HG02970 (cell line): ENCODE data around the gene TRIL.

Experiments
- ATAC-seq: cut with Tn5 transposase; IDR thresholded peaks from one replicate; pipeline ENCODE4 v1.9.1; 2021; ENCODE audit warnings: mild to moderate bottlenecking, moderate library complexity, moderate number of reproducible peaks; ENCODE audit not compliant: unreplicated experiment, low FRiP score

The TRIL gene

DNA sequence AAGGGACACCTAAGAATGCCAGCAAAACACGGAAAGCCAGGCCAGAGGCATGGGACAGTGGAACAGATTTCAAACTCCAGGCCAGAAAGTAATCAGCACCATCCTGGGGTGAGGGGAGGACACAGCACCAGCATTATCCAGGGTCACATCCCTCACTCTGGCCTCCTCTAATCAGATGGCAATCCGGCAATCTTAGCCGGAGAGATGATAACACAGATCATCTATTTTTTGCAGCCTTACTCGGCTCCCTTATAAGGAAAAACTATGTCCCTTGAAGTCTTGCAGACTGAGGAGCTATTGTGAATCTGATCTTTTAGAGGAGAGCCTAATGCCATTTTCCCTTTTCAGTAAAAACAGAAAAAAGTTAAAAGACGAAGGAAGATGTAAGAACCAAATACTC, 16.5 kb downstream of the TRIL start:
- ATAC-seq, result no peak

DNA sequence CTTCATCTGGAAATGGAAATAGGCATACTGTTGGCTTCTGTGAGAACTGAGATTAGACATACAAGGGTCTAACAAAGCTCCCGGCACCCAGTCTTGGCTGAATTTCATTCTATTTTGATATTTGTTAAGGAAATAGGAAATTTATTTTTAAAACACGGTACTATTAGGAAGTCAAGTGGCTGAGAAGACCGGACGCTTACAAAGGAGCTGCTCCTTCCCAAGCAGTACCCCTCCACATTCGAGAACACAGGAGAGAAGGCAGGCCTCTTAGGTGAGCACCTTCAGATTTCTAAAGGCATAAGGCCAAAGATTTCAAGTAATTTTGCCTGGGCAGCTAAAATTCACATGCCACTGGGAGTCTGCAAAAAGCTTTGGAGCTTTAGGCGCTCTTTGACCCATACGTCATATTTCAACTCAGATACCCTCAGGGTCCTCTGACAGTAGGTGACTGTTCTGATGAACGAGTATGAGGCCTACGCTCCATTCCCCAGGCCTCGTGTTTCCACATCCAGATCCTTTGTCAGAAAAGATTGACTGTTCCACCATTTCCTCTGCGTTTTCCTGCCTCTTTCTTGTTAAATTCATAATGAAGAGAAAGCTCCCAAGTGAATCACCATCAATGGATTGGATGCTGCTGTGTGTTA, 17.3 kb downstream of the TRIL start:
- no peak for ATAC-seq

DNA sequence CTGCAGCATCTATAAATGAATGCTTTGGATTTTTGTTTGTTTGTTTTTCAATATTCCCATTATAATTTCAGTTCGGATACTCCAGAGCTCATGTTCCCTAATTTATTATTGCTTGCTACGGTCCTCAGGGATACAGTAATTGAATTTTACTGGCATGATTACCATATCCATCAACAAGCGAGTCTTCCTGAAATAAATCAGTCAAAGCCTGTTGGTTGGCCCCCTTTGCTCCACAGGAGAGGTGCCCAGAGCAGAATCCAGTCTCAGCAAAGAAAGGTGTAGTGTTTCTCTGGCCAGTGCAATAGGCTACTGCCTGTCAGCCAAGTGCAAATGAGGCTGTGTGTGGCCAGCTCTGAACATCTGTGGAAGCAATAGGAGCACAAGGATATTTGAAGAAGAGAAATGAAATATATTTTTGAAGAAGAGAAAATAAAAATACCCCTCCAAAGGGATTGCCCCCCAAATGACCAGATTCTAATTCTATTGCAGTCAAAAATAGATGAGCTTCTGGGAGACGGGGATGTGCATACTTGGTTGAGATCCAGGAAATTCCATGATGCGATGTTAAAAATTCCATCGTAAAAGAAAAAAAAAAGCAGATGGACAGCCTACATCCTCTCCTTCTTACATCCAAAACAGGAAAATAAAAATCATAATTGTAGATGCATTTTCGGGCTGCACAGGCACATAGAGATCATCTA, 18.1 kb downstream of the TRIL start:
- ATAC-seq, result no peak

DNA sequence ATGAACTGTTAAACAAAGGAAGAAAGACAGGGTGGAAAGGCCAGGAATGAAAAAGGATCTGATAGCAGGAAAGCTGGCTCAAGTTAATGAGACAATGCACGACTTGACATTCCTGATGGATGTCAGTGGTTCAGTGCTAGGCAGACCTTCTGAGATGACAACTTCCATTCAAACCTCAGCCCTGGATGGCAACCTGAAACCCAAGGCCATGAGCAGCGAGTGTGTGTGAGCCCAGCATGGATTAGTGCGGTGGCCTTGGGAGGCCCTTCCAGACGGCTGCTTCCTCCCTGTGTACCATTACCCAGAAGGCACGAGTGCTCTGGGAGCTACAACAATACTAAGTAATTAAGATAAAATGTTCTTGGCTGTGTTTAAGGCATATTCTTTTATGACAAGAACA, 18.8 kb downstream of the TRIL start:
- no peak for ATAC-seq

DNA sequence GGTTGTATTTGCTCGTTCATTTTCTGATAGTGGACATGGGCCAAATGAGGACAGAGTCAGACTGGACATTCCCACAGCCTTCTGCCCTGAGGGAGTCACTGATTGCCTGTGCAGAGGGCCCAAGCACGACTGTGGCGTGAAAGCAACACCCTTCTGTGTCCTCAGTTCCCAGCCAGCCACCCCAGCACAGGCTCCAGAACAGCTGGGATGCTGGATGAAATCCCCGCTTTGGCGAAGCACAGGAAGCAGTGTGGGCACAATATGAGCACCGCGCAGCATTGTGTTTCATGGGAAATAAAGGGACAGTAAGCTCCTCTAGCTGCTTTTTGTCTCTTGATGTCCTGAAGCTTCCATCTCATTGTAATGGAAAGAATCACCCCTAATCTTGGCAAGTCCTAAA, 20.5 kb downstream of the TRIL start:
- no peak for ATAC-seq

DNA sequence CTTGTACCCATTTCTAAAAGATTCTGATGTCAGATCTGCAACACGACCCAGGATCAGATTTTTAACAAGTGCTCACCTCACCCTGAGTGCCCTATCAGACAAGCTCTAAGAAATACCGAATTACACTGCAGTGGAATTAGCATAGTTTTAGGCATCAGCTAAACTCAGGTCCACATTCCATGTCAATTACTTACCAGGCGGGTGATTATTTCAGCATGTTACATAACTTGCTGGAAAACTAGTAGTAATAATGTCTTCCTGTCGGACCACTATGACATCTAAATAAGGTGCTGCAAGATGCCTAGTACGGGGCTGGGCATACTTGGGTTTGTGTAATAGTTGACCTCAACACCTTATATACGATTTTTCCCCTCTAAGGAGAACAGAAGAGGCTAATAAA, 21.0 kb downstream of the TRIL start:
- no peak for ATAC-seq

DNA sequence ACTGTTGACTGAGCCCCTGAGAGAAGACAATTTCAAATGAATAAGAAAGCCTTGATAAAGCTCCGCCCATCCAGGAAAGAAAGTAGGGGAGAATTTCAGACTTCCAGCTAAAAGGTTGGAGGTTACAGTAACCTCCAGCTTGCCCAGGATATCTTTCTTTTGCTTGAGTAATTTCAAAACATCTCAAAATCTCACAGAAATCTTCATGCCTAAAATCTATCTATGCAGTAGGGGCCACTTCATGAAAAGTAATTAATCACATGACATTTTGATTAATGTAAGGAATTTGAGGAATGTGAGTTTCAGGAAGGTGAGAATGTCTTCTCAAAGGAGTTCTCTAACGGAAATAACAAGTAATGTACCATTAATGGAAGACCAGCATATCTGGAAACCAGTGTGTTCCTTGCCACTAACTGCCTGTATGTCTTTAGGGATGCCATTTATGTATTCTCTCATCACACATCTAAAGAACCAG, 24.2 kb downstream of the TRIL start:
- no peak for ATAC-seq

DNA sequence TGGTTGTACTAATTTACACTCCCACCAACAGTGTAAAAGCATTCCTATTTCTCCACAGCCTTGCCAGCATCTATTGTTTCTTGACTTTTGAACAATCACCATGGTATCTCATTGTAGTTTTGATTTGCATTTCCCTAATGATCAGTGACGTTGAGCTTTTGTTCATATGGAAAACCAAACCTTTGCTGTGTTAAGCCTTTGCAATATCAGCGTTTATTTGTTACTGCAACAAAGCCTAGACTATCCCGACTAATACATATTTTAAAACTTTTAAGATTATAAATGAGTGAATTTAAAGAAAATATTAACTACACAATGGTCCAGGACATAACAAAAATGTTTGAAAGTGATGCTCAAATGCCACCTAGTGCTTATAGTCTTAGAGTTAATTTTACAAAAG, 26.6 kb downstream of the TRIL start:
- ATAC-seq, result no peak

DNA sequence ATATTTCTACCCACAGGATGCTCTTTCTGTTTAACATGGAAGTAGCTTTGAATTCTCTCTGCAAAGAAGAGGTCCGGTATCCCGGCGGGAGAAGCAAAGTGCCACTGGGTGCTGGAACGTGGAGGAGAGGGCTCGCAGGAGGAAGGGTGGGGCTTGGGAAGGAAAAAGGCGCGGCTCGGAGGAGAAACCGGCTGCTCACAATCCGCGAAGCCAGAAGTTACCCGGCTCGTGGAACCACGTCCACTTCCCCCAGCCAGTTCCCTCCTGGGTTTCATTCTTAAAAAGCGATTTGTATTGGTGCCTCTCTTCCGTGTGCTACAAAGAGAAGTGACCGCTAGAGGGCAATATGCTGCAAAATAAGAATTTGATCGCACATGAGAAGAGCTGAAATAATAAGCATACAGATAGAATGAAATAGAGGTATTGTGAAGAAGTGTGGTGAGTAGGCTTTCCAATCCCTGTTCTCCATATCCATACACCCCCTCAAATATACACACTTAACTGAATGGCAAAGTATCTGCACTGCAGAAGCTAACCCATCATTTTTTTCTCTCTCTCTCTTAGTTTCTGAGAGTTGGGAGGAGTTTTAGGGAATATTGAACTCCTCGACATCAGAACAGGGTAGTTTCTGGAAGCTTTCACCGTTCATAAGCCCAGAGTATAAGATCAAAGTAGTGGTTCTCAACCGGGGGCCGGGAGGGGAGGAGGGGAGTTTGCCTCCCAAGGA, 31.1 kb downstream of the TRIL start:
- ATAC-seq, result peak; percentile 76

DNA sequence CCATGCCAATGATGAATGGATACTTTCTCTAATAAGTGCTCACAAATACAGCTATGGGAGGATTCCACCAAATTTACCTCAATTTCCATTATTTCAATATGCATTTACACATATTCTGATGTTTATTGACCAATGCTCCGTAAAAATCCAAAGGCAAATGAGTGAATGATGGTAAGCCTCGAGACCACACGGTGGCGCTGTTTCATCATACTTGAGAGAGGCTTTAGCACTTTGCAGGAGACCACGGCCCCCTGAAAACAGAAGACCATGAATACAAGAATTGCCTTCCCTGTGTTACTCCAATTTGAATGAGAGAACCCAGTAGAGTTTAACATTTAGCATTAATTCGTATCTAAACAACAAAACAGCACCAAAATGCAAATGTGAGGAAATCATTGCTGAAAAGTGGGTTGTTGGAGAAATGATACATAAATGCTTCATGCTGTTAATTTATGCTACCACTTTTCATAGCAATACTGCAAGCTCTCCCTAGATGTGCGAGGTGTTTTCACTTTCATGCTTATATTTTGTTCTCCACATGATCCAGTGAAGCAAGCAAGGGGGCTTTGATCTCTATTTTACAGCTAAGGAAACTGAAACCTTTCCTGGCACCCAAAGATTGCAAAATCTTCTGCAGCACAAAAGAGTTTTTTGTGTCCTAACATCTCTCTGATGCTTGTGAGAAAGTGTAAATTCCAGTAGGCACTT, 35.4 kb downstream of the TRIL start:
- ATAC-seq, result no peak

DNA sequence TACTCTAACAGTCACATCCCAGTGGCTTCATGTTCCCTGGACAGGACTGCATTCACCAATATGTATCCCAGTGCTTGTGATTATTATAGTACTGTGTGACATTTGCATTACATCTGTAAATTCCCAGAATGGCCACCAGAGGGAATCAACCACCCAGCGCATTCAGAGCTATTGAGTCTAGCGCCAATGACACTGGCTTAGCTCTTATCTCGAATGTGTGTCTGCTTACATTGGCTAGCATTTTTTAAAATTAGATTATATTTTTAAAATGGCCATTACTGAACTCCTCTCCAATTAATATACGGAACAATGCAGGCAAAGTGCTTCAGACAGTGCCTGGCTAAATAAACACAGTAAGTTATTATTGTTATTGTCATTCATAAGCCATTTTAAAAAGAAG, 36.3 kb downstream of the TRIL start:
- no peak for ATAC-seq

DNA sequence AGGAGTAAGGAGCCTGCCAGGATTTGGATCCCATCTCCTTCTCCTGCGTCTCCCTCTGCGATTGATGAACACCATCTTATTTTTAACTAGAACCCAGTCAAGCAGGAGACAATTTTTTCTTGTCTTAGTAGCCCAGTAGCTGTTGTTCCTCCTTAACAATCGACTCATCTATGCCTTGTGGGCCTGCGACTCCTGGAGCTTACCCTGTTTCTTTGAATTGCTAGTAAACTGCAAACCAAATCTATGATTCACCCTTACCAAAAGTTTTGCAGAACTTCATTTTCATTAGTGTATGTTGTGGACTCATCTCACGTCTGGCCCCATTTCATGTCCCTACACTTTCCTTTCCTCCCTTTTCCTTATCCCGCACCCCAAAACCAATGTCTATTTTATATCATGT, 37.7 kb downstream of the TRIL start:
- ATAC-seq, result no peak

DNA sequence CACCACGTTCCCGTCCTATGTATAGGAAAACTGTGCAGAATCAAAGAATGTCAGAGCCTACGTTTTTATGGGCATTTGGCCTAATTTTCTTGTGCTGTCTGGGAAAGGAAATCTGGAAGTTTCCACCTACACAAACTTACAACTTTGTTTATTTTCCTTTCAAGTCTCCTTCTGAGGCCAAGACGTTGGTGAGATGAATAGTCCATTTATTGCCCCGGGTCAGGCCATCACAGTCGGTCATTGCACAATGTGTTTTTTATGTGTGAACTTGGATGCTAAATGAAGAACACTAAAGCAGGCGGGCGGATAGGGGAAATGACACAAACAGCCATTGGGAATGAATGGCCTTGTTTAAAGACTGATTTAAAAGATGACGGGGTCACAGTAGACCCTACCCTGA, 38.6 kb downstream of the TRIL start:
- no peak for ATAC-seq

DNA sequence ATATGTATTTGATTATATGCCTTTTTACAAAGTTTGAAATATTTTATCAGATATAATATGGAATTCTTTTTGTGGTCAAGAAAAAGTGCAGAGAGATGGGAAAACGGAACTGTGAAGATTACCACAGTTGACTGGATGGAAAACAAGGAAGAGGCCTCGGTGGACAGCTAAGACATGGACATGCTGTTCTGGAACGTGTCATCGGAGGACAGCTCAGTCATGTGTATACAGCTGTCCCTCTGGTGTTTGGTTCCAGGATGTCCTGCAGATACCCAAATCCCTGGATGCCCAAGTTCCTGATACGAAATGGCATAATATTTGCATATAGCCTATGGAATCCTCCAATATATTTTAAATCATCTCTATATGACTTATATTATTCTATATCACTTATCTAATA, 49.4 kb downstream of the TRIL start:
- no peak for ATAC-seq

DNA sequence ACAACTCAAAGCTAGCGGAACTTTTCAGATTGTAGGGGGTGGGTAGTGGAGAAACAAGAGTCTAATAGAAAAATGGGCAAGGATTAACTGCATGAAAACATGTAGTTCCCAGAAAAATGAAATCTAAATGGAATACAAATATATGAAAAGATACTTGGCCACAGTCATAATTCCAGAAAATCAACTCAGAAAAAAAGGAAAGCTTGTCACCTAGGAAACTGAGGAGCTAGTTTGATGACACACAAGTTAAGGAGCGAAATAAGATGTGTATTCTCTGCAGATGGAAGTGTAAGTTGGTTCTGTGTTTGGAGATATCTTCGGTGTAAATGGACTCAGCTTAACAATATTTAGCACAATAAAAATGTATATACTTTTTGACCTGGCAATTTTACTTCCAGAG, 52.7 kb downstream of the TRIL start:
- ATAC-seq, result no peak

DNA sequence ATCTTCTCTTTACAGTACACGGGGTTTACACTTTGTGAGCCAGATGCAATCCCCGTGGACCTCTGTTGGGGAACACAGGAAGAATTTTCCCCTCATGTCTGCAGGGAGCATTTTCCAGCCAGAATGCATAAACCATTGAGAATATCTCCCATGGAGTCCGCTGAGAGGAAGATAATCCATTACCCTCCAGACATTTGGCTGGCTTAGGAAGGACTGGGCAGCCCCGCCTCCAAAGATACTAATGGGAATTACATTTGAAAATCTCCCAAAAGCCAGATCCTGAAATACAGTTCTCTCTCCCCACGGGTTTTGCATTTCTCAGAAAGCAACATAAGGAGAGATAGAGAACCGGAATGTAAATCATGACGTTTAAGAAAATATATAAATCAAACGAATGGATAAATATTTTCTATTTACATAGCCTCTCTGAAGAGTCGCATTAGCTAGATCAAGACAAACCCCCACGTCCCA, 53.5 kb downstream of the TRIL start:
- no peak for ATAC-seq

DNA sequence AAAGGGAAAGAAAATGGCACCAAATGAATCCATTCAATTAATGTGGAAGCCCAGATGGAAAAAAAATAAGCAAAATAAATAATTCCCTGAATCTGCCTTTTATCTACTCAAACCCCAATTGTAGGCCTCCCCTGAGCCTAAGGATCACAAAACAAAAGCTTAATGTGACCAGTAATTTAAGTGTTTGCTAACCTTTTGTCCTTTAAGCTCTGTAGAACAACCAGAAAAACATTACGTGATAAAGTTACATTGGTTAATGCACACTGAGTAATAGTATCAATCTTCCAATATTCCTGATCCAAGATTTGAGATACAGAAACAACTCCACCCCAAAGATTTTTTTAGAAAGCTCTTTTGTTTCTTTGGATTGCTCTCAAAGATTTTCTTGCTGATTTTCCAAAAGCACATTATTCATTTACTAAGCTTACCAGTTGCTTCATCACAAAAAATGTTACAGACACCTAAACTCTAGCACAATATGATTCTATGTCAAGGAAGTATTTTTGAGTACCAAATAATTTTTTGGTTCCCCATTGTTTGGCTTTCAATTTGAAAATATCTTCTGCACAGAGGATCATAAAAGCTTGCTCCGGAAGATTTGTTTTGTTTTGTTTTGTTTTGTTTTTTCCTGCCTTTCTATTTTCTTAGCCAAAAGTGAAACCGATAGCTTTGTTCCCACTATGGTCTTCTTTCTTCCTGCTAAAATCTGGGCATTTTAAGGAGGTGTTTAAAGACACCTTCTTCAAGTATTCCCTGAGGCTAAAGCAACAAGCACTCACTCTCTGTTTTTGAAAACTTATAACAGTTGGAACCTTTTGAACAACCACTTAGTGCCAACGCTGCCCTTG, 54.2 kb downstream of the TRIL start:
- ATAC-seq, result no peak
